SK-N-SH treated with all-trans-retinoic acid at 6 μM for 48 hours (cell line): ENCODE data around the gene FGD3.
"Not testable (repeated sequence)": the region's sequence is repeated elsewhere in the genome, so short reads cannot be mapped to it uniquely, and the experiment has no call there.

Experiments used
- ARNTL ChIP-seq: fragments of 450-650 bp; formaldehyde crosslinking; IDR thresholded peaks from 2 replicates; pipeline ENCODE4 v1.5.0; 2020; ENCODE audit warnings: low read depth, mild to moderate bottlenecking, moderate library complexity, borderline replicate concordance
- BACH2 ChIP-seq: fragments of 250-450 bp; sonication (Bioruptor Pico); IDR thresholded peaks from 2 replicates; pipeline ENCODE4 v1.9.0; 2021; ENCODE audit warnings: mild to moderate bottlenecking, borderline replicate concordance
- ISL1 ChIP-seq: fragments of 250-450 bp; sonication (Bioruptor Pico); IDR thresholded peaks from 2 replicates; pipeline ENCODE4 v2.1.2; 2022; ENCODE audit warnings: mild to moderate bottlenecking, moderate library complexity
- OSR1 ChIP-seq: fragments of 250-450 bp; sonication (Bioruptor Pico); IDR thresholded peaks from 2 replicates; pipeline ENCODE4 v1.8.0; 2022; ENCODE audit warnings: moderate library complexity, mild to moderate bottlenecking, inconsistent platforms
- RARB ChIP-seq: fragments of 250-450 bp; sonication (Bioruptor Pico); IDR thresholded peaks from 2 replicates; pipeline ENCODE4 v1.8.0; 2021; ENCODE audit warnings: mild to moderate bottlenecking, moderate library complexity
- TOX ChIP-seq: fragments of 250-450 bp; sonication (Bioruptor Pico); IDR thresholded peaks from 2 replicates; pipeline ENCODE4 v1.8.0; 2021; ENCODE audit warnings: mild to moderate bottlenecking, moderate library complexity, borderline replicate concordance
- ZC3H10 ChIP-seq: fragments of 250-450 bp; sonication (Bioruptor Pico); IDR thresholded peaks from 2 replicates; pipeline ENCODE4 v1.5.1; 2021; ENCODE audit warnings: mild to moderate bottlenecking, moderate library complexity
- ZFP30 ChIP-seq: fragments of 450-650 bp; formaldehyde crosslinking; IDR thresholded peaks from 2 replicates; pipeline ENCODE4 v1.5.0; 2022; ENCODE audit warnings: mild to moderate bottlenecking, moderate library complexity
- ZNF565 ChIP-seq: fragments of 450-650 bp; formaldehyde crosslinking; conservative IDR thresholded peaks from 2 replicates; pipeline ENCODE4 v1.5.0; 2020; ENCODE audit warnings: low read depth, mild to moderate bottlenecking, moderate library complexity
- ZNF70 ChIP-seq: fragments of 450-650 bp; formaldehyde crosslinking; IDR thresholded peaks from 2 replicates; pipeline ENCODE4 v1.5.0; 2020; ENCODE audit warnings: mild to moderate bottlenecking, moderate library complexity
- TF ChIP-seq, protein P1 (sequence below): fragments of 250-450 bp; sonication (Bioruptor Pico); IDR thresholded peaks from 2 replicates; pipeline ENCODE4 v1.8.0; 2020; ENCODE audit warnings: mild to moderate bottlenecking, moderate library complexity, borderline replicate concordance

DNA sequence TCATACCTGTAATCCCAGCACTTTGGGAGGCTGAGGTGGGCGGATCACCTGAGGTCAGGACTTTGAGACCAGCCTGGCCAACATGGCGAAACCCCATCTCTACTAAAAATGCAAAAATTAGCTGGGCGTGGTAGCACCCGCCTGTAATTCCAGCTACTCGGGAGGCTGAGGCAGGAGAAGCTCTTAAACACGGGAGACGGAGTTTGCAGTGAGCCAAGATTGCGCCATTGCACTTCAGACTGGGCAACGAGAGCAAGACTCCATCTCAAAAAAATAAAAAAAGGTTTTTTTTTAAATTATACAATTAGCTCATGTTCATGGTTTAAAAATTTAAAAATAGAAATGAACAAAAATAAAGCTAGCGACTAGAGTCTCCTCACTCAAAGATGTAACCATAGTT, 67.9 kb downstream of the FGD3 start:
- not testable (repeated sequence) for TF ChIP-seq ISL1 (CRISPR knock-in tag); ZFP30 (CRISPR knock-in tag); RARB (CRISPR knock-in tag); ZNF565 (CRISPR knock-in tag); ZNF70 (CRISPR knock-in tag); TOX (CRISPR knock-in tag); ARNTL (CRISPR knock-in tag); ZC3H10 (CRISPR knock-in tag); BACH2; OSR1 (CRISPR knock-in tag)
- TF ChIP-seq, protein P1, sequence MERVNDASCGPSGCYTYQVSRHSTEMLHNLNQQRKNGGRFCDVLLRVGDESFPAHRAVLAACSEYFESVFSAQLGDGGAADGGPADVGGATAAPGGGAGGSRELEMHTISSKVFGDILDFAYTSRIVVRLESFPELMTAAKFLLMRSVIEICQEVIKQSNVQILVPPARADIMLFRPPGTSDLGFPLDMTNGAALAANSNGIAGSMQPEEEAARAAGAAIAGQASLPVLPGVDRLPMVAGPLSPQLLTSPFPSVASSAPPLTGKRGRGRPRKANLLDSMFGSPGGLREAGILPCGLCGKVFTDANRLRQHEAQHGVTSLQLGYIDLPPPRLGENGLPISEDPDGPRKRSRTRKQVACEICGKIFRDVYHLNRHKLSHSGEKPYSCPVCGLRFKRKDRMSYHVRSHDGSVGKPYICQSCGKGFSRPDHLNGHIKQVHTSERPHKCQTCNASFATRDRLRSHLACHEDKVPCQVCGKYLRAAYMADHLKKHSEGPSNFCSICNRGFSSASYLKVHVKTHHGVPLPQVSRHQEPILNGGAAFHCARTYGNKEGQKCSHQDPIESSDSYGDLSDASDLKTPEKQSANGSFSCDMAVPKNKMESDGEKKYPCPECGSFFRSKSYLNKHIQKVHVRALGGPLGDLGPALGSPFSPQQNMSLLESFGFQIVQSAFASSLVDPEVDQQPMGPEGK (CRISPR knock-in tag), result not testable (repeated sequence)
